T-helper 9 cell (primary cell): ENCODE measurements around the gene SARDH.

Experiments used
- DNase-seq: peaks from one replicate; pipeline ENCODE4 v3.0.0-alpha.2; 2020

SARDH gene

DNA sequence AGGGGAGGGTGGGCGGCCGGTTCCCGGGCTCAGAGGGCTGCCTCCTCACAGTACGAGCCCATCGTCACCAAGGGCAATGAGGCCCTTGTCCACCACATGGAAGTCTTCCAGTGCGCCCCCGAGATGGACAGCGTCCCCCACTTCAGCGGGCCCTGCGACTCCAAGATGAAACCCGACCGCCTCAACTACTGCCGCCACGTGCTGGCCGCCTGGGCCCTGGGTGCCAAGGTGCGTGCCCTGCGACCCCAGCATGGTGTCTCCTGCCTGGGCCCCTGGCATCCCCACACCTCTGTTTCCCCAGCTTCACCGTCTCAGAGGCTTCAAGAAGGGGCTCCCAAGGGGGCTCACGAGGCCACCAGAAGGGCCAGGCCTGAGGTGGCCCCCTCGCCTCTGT lies 94.8 kb downstream of the SARDH start:
- no peak for DNase-seq

DNA sequence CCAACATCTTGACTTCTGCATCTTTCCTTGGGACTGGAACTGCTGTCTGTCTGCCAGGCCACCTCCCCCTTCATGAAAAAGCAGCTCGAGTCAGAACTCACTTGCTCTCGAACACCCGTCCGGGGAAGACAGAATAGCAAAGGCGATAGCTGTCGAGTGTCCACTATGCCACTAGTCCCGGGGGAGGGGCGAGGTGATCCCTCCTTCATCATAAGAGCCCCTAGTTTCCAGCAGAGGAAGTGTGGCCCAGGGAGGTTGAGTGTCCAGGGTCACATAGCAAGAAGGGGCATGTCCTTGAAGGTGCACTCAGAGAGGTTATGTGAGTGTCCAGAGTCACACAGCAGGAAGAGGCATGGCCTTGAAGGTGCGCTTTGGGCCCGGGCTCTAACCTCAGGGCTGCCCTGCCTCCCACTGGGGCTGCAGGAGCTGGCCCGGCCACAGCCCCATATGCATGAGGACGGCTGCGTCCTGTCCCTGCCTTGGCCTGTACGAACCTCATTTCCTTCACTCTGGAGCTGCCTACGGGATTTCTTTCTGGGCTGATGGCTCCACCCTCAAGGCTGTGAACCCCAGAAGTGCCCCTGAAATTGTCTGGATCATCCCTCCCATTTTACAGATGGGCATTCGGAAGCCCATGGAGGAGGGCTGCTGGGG lies 95.3 kb downstream of the SARDH start:
- no peak for DNase-seq

DNA sequence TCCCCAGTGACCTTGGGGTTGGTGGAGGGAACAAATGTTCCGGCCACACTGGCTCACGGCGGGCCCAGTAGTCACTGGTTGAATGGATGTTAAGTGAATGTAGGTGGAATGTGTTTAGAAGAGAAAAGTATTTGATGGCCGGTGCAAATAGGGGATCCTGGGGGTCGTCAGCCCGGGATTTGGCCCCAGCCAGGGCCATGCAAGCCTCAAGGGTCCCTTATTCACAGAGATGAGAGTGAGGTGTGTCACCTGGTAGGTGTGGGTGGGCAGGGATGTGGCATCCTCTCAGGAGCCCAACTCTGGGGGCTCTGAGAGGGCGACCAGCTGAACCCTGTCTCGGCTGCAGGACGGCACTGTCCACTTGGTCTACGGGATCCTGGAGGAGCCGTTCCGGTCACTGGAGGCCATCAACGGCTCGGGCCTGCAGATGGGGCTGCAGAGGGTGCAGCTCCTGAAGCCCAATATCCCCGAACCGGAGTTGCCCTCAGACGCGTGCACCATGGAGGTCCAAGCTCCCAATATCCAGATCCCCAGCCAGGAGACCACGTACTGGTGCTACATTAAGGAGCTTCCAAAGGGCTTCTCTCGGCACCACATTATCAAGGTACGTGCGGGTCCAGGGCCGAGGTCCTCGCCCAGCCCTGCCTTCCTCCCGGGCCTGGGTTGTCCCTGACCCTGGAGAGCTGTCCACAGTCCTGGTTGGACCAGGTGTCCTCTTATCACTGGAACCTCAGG lies 96.1 kb downstream of the SARDH start:
- no peak for DNase-seq

DNA sequence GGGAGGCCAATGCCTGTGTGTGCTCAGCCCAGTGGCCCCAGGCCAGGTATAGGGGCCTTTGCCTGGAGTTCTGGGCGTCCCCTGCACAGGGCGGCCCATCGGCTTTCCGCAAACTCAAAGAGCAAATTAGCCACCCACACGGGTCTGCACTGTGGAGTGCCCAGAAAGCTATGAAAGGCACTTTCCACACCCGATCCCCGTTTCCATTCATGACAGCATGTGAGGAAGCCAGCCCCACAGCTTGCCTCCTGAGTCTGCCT lies 96.8 kb downstream of the SARDH start:
- no peak for DNase-seq

DNA sequence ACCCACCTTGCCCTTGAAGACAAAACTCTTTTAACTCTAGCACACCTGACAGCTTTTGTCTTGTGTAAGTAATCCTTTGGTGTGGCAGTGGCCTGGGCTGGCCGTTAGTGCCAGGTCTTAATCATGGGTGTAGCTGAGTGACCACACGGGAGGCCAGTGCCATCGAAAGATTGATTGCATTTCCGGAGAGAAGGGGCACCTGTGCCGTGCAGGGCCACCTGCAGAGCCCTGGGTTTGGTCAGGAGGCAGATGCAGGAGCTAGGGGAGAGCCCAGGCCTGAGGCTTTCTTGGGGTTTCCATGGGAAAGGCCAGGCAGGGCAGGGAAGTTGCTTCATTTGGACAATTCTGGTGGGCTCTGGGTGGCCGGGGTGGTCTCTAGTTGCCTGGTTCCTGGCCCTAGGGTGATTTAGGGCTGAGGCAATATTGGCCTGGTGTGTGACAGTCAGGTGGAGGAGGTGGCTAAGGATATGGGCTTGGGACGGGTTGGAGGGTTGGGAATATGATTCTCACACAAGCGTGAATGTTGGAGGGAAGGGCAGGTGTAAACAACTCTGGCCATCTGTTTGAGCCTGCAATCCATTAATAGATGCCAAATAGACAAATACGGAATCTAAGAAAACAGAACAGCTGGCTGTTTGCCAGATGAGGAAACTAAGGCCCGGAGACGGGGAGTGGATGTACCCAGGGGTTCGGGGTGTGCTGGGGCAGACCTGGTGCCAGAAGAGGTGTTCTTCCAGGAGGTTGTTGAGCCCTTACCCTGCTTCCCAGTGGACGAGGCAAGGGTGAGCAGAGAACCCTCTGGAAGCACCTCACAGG lies 97.4 kb downstream of the SARDH start:
- DNase-seq: no peak

DNA sequence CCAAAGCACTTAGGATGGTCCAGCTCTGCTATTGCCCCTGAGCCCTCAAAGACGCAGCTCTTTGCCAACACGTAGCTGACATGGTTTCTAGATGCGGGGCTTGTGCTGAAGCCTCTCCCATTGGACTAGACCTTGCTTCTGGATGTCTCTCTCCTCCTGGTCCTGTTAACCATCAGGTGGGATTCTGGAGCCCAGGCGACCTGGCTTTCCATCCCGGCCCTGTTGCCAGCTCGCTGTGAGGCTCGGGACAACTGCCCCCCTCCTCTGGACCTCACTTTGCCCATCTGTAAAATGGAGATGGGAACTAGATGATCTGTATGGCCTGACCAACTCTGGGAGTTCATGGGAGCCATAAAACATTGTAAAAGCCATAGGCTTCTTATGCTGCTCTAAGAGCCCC lies 98.0 kb downstream of the SARDH start:
- no peak for DNase-seq

DNA sequence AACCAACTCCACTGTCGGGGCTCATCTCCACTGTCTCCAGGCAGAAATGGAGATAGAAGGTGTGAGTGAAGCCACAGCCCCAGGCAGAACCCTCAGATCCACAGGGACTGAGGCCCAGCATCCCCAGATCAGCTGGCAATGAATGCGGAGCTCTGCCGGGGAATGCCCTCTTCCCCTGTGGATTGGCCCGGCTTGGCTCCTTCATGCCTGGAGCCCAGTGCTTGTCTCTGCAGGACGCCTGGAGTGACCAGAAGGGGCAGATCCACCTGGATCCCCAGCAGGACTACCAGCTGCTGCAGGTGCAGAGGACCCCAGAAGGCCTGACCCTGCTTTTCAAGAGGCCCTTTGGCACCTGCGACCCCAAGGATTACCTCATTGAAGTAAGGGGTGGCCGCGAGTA lies 98.5 kb downstream of the SARDH start:
- no peak for DNase-seq

DNA sequence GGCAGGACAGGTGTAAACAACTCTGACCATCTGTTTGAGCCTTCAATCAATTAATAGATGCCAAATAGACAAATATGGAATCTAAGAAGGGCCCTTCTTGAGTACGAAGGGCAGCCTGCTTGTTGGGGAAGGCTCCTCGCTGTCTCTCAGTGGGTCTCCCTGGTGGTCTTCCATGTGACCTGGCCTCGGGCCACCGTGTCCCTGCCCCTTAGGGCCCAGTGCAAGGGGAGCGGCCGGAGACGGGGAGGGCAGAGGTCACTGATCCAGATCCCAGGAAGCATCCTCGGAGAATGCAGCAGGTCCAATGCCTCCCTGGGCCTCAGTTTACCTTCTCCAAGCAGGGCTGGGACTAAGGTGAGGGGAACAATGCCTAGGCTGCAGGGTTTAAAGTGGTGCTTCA lies 99.4 kb downstream of the SARDH start:
- no peak for DNase-seq

DNA sequence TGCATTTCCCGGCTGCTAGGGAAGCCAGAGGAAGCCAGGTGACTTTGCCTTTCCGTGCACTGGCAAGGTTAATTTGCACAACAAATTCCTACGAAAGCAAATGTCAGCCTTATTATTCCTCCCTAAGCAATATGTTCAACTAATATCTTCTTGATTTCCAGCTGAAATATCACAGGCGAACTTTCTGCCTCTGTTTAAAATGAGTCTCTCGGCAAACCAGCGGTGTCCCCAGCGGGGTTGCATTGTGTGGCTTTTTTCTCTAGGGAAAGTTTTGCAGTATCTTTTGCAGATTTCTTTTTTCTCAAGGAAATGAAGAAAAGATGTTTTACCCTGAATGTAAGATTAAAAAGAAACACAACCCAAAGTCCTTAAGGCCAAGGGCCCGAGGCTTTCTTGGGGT lies 100.1 kb downstream of the SARDH start:
- no peak for DNase-seq

DNA sequence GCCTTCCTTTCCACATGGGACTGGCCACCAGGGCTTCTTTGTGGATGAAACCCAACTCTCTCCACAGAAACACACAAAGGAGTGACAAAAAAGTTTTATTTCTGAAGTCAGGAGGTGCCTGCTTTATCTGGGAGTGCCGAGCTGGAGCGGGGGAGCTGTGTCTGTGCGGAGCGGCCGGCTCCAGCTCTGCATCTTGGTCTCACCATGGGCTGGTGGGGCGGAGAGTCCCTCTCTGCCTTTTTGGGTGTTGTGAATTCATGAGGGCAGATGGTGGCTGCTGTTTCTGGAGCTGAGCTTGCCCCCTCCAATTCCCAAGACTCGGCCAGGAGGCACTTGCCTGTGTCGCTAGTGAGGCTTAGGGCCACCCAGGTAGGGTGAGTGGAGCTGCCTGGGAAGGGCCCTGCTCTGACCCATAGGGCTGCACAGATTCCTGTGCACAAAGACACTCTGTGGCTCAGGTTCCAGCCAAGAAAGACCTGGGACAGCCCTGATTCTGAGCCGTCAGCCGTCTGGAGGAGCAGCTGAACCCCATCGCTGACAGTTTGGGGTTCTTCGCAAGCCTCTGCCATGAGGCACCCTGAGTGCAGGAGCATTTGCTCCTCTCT lies 100.6 kb downstream of the SARDH start:
- no peak for DNase-seq

DNA sequence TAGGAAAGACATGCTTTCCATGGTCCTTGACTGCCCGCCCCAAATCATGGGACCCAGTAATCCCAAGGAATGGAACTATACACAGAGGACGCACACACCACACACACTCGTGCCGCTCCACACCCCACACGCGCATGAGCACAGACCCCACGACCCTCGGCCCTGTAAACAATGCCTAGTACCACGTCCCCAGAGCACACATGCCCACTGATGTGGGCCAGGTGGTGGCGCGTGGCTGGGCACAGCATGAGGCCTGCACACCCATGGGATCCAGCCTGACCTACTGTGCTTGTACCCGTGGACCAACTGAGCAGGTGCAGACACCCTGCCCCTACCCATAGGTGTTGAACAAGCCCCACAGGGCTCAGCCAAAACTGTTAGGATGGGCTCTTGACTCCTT lies 101.2 kb downstream of the SARDH start:
- DNase-seq: no peak

DNA sequence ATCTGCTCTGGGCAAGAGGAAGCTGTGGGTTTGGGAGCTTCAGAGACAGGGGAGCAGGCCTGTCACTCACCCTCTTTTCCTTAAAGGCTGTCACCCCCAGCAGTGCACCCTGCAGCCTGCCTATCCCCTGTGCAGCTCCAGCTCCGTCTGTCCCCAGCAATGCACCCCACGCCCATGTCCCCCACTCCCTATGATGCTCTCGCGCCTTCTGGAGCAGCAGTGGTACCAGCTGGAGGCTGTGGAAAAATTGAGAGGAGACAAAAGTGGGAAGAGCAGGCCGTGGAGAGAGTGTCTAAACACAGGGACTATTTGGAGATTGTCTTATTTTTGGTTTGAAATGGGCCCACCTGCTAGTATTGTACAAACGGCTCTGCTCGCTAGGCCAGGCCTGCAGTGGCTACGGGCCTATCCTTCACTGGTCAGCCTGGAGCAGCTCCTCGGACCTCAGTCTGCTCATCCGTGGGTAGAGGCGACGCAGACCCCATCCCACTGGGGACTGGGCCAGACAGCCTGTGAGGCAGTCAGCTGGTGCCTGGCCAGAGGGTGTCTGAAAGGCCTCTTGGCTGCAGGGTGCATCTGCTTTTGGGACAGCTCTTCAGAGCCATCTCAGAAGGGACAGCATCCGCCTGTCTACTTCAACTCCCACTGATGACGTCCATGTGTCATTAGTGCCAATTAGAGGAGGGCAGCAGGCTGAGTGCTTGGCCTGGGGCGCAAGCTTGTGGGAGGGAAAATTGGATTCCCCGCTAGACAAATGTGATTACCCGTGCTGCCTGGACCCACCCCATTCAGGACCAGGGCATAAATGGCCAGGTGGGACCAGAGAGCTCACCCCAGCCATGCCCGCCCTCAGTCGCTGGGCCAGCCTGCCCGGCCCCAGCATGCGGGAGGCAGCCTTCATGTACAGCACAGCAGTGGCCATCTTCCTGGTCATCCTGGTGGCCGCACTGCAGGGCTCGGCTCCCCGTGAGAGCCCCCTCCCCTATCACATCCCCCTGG lies 102.3 kb downstream of the SARDH start, which contains the start of gene DBH:
Gene DBH, plus strand, starts transcription at position 831 of the 999 bp plus-strand sequence. Its CDS starts 9 bp downstream, at position 840.
- no peak for DNase-seq

DNA sequence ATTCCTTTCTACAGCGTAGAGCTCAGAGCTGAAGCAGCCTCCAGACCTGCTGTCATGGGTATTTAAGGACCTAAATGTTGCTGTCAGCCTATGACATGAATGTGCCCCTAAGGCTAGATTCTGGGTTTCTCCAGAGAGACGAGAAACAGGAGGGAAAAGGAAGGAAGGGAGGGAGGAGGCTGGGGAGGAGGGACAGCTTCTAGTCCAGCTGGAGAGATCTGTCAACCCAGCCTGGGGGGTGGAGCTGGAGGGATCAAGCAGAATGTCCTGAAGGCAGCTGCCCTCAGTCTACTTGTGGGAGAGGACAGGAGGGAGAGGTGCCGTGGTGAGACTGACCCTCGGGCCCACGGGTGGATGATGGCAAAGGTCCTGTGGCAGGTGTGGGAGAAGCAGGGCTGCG lies 103.1 kb downstream of the SARDH start:
- DNase-seq: no peak

DNA sequence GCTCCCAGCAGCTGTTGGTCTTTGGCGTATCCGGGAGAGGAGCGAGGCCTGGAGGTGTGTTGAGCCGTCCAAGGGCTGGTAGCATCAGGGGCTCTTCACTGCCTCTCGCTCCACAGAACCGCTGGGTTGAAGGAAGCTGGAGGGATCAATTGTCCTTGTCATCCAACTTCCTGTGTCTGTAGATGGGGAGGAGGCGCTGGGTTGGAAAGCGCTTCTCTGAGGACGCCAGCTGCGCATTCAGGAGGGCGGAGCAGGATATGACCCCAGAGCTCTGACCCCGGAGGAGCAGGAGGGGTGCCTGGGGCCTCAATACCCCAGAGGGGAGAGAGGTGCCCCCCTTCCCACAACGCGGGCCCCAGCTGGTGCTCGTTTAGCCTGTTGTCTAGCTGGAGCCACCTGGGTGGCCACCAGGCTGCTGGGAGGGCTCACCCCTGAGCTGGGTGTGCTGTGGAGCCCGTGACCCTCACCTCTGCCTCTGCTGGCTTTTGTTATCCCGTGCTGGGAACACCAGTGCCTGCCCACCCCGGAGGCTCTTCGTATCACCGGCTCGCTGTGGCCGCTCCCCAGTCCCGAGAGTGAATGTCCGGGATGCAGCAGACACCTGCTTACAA lies 104.0 kb downstream of the SARDH start:
- no peak for DNase-seq

DNA sequence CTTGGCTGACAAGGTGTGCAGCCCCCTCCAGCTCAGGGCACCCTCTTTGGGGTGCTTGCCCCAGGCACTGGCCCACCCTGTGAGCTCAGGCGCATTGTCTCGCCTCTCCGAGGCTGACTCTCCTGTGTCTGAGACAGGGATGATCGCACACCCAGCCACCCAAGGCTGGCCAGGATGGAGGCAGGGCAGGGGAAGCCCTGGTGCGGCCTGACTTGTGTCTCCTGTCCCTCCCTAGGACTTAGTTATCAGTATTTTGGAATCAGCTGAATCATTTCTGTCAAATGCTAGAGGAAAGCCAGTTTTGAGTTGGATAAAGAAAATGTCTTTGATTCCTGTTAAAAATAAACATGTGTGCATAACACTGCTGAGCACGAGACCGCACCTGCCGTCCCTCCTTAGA lies 104.5 kb downstream of the SARDH start:
- DNase-seq: no peak

DNA sequence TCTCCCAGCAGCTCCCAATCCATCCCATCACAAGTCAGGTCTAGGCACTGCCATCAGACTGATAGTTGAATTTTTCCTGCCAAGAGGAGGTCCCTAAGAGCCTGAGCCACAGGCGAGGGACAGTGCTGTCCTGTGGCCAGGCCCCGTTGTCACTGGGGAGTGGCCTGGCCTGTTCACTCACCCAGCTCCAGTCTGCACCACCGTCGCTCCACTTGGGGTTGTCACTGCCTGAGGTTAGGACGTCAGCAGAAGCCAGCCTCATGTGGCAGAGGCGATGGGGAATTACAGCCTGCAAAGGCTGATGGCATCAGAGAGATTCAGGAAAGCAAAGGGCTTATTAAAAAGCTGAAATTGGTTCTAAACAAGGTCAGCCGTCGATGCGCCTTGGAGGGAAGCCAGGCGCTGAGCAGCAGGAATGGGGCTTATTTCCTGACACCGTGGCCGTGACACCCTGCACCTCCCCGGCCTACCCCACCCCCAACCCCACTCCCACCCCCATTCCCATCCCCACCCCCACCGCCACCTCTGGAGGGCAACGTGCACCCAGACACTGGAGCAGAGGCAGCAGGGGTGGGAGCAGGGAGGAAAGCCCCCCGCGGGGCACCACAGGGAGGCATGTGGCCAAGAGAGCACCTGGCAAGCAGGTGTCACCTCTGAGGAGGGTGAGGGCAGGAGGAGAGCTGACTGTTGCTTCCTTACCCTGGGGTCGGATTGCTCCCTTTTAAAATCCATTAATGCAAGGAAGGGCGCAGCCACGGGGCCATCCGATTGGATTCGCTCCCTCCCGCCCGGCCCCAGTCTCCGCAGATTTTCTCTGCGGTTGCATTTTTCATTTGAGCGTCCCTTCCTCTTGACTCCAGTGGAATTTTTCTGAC lies 105.1 kb downstream of the SARDH start:
- no peak for DNase-seq

DNA sequence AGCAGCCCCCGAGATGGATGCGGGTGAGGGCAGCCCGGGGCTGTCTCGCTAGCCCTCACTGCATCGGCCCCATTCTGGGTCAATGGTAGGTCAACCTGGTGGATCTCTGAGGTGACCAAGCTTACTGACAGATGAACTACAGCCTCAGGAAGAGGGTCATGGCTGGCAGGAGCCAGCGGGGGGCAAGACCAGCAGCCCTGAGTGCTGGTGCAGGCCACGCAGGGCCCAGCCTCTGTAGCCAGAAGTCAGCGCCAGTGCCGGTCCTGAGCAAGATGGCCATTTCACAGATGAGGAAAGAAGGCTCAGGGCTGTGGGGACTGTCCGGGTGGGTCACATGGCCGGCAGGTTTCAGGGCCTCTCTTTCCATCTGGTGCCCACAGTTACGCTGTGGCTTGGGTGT lies 107.0 kb downstream of the SARDH start:
- no peak for DNase-seq

DNA sequence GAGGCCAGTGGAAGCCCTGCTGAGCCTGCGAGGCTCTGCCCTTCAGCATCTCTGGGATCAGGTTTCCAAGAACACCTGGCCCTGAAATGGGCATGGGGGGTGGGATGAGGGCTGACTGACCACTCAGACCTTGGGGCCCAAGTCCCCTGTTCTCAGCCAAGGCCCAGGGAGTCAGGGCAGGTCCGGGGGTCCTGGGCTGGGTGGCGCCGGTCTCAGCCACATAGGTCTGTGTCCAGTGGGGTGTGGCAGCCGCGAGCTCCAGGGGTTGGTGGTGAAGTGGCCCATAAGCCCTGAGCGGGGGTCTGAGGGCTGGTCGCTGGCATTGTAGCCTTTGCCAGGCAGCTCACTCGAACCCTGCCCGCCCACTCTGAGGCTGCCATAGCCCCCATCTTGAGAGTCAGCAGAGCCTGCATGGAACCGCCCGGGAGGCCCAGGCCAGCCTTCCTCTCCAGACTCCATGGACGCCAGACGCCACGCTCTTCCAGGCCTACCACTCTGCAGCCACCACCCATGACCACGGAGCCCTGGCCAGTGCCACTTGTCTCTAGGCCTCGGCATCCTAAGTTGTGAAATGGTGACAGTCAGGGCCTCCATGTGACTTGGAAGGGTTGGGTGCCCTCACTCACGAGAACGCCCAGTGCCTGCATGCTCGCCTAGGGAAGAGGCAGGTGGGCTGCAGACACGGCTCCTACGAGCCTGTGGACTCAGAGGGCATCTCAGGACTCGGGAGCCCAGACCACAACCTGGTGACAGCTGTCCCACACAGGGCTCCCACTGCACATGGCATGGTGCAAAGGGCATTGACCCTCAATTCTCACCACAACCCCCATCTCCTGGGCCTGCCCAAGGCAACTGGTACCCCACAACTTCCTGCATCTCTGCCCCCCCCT lies 108.7 kb downstream of the SARDH start:
- no peak for DNase-seq

DNA sequence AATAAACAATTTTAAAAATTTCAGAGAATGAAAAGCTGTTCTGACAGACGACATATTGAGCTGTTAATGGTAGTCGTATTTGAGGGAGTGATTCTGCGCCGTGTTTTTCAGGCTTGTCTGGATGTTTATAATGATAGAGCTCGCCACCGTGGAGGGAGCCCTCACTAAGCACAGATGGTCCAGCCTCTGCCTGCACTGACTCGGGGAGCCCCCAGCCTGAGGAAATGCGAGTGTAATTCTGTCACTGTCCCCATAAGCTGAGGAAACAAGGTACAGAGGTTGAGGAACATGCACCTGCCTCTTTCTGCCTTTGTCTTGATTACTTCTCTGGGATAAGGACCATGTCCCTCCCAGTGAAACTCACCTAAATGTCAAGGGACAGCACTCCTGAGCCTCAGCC lies 109.4 kb downstream of the SARDH start:
- DNase-seq: no peak

DNA sequence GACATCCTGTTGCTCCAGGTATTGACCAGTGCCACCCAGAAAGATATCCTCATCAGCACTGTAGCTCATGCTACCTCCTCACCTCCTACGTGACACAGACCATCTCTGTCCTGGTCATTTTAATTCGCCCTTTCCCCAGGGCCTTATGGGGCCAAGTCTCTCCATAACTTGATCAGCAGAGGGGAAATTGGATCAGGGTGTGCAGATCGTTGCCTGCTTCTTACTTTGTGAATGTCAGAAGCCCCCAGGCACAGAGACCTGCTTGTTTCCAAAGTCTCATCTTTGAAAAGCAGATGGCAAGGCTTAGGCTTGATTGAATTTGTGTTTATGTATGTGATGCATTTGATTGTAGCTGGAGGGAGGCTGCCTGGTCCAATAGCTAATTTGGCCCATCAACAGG lies 110.8 kb downstream of the SARDH start:
- no peak for DNase-seq
